SU-DHL-6 (cell line): ENCODE data around the gene ZNF516.

Experiments
- H2AFZ ChIP-seq: fragments of 200-600 bp; sonication (generic); 2 replicates; pipeline ENCODE4 v1.6.1; 2014; ENCODE audit warnings: low read depth, mild to moderate bottlenecking, moderate library complexity, mixed read lengths, antibody characterized with exemption, low read length; ENCODE audit not compliant: severe bottlenecking
- H3F3A ChIP-seq: fragments of 200-600 bp; shearing (Covaris generic); 2 replicates; pipeline ENCODE4 v1.6.0; 2016; ENCODE audit warnings: antibody characterized with exemption, mild to moderate bottlenecking; ENCODE audit not compliant: insufficient read depth
- H3K27ac ChIP-seq: fragments of 200-600 bp; sonication (generic); 2 replicates; pipeline ENCODE4 v1.5.1; 2016; ENCODE audit warnings: low read depth, mild to moderate bottlenecking, low read length, moderate library complexity, mixed read lengths
- H3K27me3 ChIP-seq: fragments of 200-600 bp; sonication (generic), shearing (Covaris generic); 2 replicates; pipeline ENCODE4 v1.6.0; 2014; ENCODE audit warnings: mild to moderate bottlenecking, low read length
- H3K36me3 ChIP-seq: fragments of 200-600 bp; sonication (generic); 2 replicates; pipeline ENCODE4 v1.6.1; 2014; ENCODE audit warnings: mild to moderate bottlenecking, low read length, mixed read lengths
- H3K4me2 ChIP-seq: fragments of 300-600, 200-600 bp; shearing (Covaris generic), sonication (generic); 2 replicates; pipeline ENCODE4 v1.6.0; 2014; ENCODE audit warnings: low read length, low read depth, mild to moderate bottlenecking; ENCODE audit not compliant: poor library complexity, severe bottlenecking
- H3K4me3 ChIP-seq: fragments of 200-600 bp; sonication (generic); 2 replicates; pipeline ENCODE4 v1.5.1; 2014; ENCODE audit warnings: antibody characterized with exemption, low read length, mild to moderate bottlenecking, mixed read lengths; ENCODE audit not compliant: insufficient read depth, poor library complexity, severe bottlenecking
- H3K79me2 ChIP-seq: fragments of 200-600 bp; sonication (generic); 2 replicates; pipeline ENCODE4 v1.6.1; 2014; ENCODE audit warnings: mild to moderate bottlenecking, low read length, moderate library complexity; ENCODE audit not compliant: insufficient read depth
- H3K9ac ChIP-seq: fragments of 200-600 bp; sonication (generic); 2 replicates; pipeline ENCODE4 v1.7.0; 2014; ENCODE audit warnings: mild to moderate bottlenecking, low read length
- H3K9me2 ChIP-seq: fragments of 200-600 bp; sonication (generic); replicated peaks from 2 replicates; pipeline ENCODE4 v1.6.1; 2014; ENCODE audit warnings: low read length; ENCODE audit not compliant: insufficient read depth
- H3K9me3 ChIP-seq: fragments of 200-600 bp; sonication (generic); 2 replicates; pipeline ENCODE4 v1.6.1; 2014; ENCODE audit warnings: low read length, mixed read lengths; ENCODE audit not compliant: insufficient read depth
- H4K20me1 ChIP-seq: fragments of 200-600 bp; sonication (generic); 2 replicates; pipeline ENCODE4 v1.6.1; 2014; ENCODE audit warnings: low read depth, mild to moderate bottlenecking, antibody characterized with exemption, low read length, moderate library complexity, mixed read lengths
- CTCF ChIP-seq: fragments of 200-600 bp; sonication (generic); IDR thresholded peaks from one replicate; pipeline ENCODE4 v1.5.1; 2017; ENCODE audit warnings: antibody characterized with exemption, mild to moderate bottlenecking, low read length, moderate library complexity; ENCODE audit not compliant: insufficient read depth, poor library complexity, severe bottlenecking
- EZH2phosphoT487 ChIP-seq: fragments of 200-600 bp; sonication (generic), shearing (Covaris generic); conservative IDR thresholded peaks from 2 replicates; pipeline ENCODE4 v1.6.1; 2018; ENCODE audit warnings: mild to moderate bottlenecking, antibody characterized with exemption, low read length, moderate library complexity, mixed read lengths

The ZNF516 gene

GRCh38 chr18:76422838-76423237 is 72.2 kb downstream of the ZNF516 start:
- no peak overlapping the region for H3K4me2 ChIP-seq
- peaks cover 83% of the 10 kb centered on the region for H3K79me2 ChIP-seq
- H3K4me3 ChIP-seq = no peak overlapping the region
- no peak overlapping the region for H3K27ac ChIP-seq
- H3F3A ChIP-seq = no peaks in the 10 kb centered on the region
- no peaks in the 10 kb centered on the region for H3K9me3 ChIP-seq
- H3K36me3 ChIP-seq = no peaks in the 10 kb centered on the region
- no peaks in the 10 kb centered on the region for H3K27me3 ChIP-seq
- H4K20me1 ChIP-seq = peaks cover 13% of the 10 kb centered on the region; the same call in 1 of the 2 replicates
- H2AFZ ChIP-seq = no peak overlapping the region
- H3K9ac ChIP-seq = no peak overlapping the region
- TF ChIP-seq EZH2phosphoT487 (no peak), CTCF (no peak)
- no peaks in the 10 kb centered on the region for H3K9me2 ChIP-seq

GRCh38 chr18:76422121-76422520 is 72.9 kb downstream of the ZNF516 start:
- no peaks in the 10 kb centered on the region for H3K9me3 ChIP-seq

GRCh38 chr18:76421685-76422078 is 73.4 kb downstream of the ZNF516 start:
- no peak for TF ChIP-seq EZH2phosphoT487
- no peak for TF ChIP-seq CTCF
- no peaks in the 10 kb centered on the region for H3K27me3 ChIP-seq
- H3F3A ChIP-seq = no peaks in the 10 kb centered on the region
- peaks cover 21% of the 10 kb centered on the region for H4K20me1 ChIP-seq
- H3K27ac ChIP-seq = no peak overlapping the region
- no peak overlapping the region for H3K4me2 ChIP-seq
- peaks cover 85% of the 10 kb centered on the region for H3K79me2 ChIP-seq
- H3K9me3 ChIP-seq = no peaks in the 10 kb centered on the region
- no peaks in the 10 kb centered on the region for H3K9me2 ChIP-seq
- H3K9ac ChIP-seq = no peak overlapping the region
- no peak overlapping the region for H3K4me3 ChIP-seq
- H2AFZ ChIP-seq = no peak overlapping the region
- no peaks in the 10 kb centered on the region for H3K36me3 ChIP-seq

More at GRCh38 chr18:76422121-76422520, 72.9 kb downstream of the ZNF516 start:
- Histone ChIP-seq H3K79me2 (peaks cover 85% of the 10 kb centered on the region), H4K20me1 (peaks cover 17% of the 10 kb centered on the region), H3K27me3 (no peaks in the 10 kb centered on the region), H3K4me2 (no peak overlapping the region), H3K36me3 (no peaks in the 10 kb centered on the region), H3K9ac (no peak overlapping the region), H3K4me3 (no peak overlapping the region), H3K9me2 (no peaks in the 10 kb centered on the region), H3F3A (no peaks in the 10 kb centered on the region), H2AFZ (no peak overlapping the region), H3K27ac (no peak overlapping the region)
- TF ChIP-seq CTCF = no peak
- no peak for TF ChIP-seq EZH2phosphoT487
